ENCODE results near the gene PLXDC2.

Gene PLXDC2

DNA sequence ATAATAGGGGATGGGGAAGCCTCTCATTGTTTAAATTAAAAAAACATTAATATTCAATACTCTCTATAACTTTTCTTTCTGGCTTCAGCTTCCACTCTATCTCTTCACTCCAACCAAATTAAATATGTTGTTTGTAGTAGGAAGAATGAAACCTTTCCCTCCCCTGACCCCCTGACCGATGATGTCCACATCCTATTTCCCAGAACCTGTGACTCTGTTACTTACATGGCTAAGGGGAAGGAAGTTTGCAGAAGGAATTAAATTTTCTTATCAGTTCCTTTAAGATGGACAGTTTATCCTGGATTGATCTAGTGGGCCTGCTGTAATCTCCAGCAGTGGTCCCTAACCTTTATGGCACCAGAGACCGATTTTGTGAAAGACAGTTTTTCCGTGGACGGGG is 130.0 kb downstream of the PLXDC2 start:
- DNase-seq = no peak

DNA sequence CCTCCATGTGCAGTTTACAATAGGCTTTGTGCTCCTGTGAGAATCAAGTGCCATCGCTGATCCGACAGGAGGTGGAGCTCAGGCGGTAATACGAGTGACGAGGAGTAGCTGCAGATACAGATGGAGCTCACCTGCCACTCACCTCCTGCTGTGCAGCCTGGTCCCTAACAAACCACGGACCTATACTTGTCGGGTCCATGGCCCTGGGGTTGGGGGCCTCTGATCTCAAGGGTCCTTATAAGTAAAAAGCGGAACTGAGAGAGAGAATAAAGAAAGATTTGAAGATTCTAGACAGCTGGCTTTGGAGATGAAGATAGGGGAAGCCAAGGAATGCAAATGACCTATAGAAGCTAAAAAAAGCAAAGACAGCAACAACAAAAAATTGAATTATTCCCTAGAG is 130.6 kb downstream of the PLXDC2 start:
- no peak for DNase-seq

DNA sequence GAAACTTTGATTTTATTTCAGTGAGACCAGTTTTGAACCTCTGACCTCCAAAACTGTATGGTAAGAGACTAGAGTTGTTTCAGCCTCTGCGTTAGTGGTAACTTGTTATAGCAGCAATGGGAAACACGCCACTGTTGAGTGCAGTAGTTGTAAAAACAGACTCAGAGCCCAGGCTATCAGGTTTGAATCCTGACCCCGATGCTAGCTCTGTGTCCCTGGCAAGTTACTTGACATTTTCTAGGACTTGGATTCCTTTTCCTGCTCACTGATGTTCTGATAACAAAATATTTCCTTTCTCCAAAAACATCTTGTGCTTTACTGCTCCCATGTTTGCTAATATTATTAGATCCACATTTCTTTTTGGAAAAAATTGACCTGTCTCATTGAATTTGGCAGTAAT is 131.0 kb downstream of the PLXDC2 start:
- no peak for DNase-seq

- no peak for DNase-seq
Measured at GRCh38 chr10:19947656-19948055, 131.4 kb downstream of the PLXDC2 start.

DNA sequence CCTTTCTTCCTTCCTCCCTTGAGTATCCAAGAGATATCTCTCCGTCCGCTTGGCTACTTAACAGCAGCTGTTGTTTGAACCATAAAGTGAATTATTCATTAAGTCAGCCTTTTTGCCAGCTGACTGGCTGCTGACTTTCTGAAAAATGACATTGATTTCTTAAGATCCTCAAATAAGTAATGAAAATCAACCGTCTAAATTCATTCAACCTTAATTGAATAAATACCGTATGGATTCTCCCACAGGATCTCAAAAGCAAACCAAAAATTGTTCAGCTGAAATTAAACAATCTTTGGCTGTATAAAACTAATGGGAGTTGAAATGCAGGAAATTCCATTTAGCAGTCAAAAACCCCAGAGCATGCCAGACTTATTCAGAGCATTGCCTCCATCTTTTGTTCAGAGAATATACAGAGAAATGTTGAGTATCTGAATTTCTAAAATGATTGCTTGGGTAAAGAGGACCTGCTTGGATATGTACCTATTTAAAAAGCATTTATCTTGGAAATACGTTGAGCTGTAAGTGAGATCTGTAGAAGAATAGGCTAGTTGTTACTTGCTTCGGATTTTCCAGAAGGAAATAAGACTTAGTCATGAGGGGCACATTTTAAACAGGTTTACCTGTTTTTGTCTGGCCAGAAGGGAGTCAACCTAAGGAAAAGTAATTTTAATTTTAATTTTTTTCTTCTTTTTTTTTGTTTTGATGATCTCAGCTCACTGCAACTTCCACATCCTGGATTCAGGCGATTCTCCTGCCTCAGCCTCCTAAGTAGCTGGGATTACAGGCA is 136.2 kb downstream of the PLXDC2 start:
- no peak for DNase-seq

DNA sequence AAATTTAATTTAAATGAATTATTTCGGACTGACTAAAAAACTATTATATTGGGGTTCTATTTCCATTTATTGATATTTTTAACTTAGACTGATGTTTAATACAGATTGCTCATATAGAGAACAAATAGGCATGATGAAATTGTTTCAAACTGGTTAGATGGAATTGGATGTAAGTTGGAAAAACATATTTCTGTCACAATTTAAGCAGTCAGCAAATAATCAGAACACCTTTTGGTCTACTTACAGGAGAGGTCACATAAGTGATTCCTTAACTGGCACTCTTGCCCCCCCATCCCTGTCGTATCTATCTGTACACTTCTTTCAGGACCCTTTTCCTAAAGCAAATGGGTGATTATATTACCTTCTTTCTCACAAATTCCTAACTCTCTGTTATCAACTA is 138.4 kb downstream of the PLXDC2 start:
- no peak for DNase-seq

- no peak for DNase-seq
Measured at GRCh38 chr10:19956516-19957032, 140.3 kb downstream of the PLXDC2 start.

DNA sequence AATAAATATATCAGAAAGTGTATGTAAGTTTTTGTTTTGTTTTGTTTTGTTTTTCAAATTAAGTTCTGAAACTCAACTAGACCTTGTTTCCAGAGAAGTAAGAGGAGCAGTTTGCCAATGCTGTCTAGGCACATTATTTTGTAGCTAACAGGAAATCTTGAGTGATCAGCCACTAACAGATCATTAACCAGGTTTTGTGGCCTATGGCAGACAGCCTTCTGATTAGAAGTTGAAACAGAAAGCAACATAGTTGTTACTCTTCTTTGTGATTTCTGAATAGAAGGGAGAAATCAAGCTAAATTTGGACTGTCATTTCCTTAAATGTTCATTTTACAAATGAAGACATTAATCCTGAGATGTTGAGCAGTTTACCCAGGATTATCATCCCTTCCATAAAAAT is 142.6 kb downstream of the PLXDC2 start:
- no peak for DNase-seq

- DNase-seq = no peak
Measured at GRCh38 chr10:19961076-19962053, 145.1 kb downstream of the PLXDC2 start.

- DNase-seq = no peak
Measured at GRCh38 chr10:19964625-19965024, 148.4 kb downstream of the PLXDC2 start.

DNA sequence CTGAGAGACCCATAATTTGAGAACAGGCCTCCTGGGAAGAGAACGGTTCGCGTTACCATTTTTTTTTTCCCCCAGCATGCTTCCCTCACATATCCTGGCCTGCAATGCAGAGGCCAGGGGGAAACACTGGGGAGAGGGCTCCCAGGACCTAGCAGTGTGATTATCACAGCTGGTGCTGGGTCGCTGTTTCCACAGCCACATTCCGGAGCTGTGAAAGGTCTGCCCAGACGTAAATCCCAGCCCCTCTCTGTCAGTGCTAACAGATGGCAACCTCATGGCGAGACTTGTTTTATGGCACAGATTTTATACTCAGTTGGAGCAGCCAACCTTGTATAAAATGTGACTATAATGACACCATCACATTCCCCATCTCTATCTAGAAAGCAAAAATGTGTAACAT is 150.5 kb downstream of the PLXDC2 start:
- no peak for DNase-seq

- no peak for DNase-seq
Measured at GRCh38 chr10:19967981-19968380, 151.7 kb downstream of the PLXDC2 start.

DNA sequence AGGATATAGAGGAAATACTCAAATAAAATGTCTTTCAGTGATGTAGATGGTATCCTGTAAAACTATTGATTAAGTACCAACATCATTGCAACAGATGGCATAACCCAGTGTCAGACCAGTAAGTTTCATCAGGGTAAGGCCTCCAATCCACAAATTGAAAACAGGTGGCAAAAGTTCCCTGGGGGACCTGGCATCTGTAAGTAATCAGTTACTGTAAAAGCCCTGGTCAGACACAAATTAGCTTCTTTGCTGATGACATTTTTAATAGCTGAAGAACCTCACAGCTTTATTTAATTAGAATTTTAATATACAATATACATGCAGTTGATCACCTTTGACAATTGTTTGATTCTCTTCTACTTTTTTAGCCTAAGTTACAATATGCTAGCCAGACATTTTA is 152.5 kb downstream of the PLXDC2 start:
- DNase-seq = no peak

DNA sequence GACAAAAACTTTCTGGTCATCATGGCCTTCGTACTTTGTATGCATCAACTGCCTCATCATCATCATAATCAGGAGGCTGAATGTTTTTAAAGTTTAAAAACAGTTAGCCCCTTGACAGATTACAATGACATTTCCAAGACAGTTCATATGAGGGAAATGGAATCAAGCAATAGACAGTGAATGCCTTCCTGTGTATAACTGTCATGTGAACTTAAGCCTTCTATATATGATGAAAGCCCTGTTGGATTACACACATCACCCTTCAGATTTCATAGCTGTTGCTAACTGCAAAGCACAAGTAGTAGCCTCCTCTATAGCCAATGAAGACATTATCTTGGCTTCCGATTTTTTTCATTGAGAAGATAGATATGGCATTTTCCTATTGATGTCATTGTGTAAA is 154.0 kb downstream of the PLXDC2 start:
- no peak for DNase-seq

DNA sequence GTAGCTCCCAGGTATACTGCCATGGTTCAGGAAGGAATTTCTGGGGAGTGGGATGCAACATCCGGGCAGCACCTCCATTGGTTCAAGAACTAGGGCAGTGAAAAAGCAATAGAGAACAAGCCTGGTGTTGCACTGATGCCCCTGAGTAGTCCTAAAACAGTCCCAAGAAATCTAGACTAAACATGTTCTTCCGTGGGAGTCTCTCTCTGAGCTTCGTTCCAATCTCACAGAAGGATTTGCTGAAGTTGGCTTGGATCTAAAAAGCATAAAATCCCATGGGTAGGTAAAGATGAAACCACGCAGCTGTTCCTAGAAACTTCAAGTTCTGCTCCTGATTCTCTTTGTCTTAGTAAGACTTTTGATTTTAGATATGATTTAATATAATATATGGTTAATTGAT is 154.5 kb downstream of the PLXDC2 start:
- no peak for DNase-seq

DNA sequence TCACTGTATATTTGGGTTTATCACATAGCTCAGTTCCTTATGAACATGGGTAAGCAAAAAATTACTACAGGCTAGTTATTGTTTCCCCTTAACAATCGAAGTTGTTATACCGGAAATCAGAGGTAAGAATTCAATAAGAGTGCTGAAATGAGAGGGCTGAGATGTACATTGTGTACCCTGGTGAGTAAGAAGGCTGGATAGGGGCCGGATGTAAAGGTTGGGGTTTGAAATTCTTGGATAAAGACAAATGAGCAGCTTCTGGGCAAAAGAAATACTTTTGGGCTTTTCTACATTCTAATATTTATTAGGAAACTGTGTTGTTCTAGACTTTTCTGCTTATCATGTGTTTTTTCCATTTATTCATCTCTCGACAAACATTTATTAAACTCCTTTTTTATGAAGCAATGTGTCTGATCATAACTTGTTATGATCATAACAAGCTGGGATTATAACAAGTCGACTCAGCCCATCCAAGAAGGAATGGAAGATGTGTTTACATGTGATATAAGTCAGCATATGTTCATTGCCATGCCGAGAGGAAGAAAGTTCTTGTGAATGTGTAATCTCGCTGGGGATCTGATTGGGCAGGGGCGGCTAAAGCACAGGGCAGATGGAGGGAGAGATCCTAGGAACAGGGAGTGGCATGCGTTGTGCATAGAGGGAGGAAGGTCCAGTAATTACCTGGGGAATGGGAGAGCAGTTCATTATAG is 155.3 kb downstream of the PLXDC2 start:
- no peak for DNase-seq

- no peak for DNase-seq
Measured at GRCh38 chr10:19974138-19974537, 157.9 kb downstream of the PLXDC2 start.

- no peak for DNase-seq
Measured at GRCh38 chr10:19974554-19974953, 158.3 kb downstream of the PLXDC2 start.

DNA sequence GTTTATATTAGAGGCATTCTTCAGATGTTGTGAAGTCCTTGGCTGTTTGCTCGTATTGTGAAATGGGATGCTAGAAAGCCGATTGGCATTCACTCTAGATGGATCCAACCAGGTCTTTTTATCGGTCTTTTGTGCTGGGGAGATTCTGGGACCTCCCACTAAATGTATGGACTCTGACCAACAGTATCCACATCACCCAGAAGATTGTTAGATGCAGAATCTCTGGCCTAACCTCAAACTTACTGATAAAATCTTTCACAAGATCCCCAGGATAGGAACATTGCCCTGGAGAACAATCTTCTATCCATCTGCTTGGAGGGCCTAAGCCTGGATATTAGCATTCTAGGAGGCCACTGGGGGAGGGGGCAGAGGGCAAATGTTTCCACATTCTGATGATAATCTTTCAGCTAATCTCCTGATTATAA is 160.9 kb downstream of the PLXDC2 start:
- no peak for DNase-seq

- DNase-seq = no peak
Measured at GRCh38 chr10:19979628-19980027, 163.4 kb downstream of the PLXDC2 start.

DNA sequence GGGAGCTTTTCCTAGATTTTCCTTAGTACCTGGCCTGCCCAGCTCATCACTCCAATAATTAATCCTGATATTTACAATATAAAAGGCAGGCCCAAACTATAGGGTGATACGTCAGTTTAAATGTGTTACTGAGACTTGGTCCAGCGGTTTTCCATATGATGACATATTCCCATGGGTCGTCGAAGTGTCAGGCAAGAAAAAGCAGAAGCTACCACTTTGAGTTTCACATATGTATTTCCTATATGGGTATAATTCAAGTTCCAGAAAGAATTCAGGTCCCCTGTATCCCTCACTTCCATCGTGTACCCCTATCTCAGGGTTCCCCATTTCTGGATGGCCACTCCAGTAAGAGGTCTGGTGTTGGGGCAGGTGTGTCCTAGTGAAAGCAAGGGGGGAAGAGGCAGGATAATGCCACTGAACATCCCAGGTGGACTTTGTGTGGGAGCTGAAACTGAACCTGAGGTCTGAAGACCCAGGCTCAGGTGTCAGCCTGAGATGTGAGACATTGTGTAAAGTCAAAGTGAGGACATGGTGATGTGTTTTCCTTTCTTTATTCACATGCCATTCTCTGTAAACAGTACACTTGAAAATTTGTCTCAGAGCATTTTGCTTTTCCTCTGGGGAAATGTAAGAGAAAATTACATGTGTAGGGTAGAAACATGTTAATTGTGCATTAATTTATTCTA is 167.8 kb downstream of the PLXDC2 start:
- no peak for DNase-seq

DNA sequence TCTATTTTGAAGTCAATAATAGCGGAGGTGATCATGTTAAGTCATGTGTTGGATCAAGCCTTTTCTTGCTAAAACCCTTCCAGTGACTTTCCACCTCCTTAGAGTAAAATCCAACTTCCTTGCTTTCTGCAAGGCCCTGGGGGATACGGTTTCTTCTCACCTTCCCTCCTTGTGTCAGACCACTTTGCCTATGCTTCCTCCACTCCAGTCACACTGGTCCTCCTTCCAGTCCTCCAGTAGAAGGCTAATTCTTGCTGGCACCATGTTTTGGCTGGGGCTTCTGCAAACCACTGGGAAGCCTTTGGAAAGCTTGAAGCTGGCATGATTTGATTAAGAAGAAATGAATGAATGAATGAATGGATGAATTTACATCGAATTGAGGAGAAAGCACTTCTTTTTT is 169.5 kb downstream of the PLXDC2 start:
- no peak for DNase-seq

DNA sequence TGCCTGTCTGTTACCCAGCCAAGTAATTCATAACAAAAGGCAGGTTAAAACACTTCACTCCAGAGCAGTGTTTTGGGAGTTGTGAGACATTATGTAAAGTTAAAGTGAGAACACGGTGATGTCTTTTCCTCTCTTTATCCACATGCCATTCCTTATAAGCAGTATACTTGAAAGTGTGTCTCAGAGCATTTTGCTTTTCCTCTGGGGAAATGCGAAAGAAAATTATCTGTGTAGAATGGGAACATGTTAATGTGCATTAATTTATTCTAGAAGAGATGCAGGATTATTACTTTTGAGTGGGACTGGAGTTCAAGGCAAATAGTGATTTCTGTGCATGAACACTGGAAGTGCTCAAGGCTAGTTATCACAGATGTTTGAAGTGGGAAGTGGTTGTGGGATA is 170.4 kb downstream of the PLXDC2 start:
- no peak for DNase-seq
